ENCODE measurements around the gene TMED6.

The TMED6 gene

GRCh38 chr16:69324013-69324531, 27.5 kb downstream of the TMED6 start:
- DNase-seq (ENCODE audit: low spot score) = no peak

DNA sequence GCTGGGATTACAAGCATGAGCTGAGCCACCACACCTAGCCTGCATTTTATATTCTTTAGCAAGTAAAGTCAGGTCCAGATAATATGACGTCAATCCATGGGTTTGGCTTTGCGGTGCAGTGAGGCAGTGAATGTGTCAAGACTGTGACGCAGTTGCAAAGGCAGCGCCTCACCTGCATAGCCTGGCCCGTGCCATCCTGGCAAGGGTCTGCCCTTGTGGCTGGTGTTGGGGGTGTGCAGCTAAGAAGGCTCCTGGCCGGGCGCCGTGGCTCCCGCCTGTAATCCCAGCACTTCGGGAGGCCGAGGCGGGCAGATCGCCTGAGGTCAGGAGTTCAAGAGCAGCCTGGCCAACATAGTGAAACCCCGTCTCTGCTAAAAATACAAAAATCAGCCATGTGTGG, 28.2 kb downstream of the TMED6 start:
- DNase-seq (ENCODE audit: low spot score) = no peak

DNA sequence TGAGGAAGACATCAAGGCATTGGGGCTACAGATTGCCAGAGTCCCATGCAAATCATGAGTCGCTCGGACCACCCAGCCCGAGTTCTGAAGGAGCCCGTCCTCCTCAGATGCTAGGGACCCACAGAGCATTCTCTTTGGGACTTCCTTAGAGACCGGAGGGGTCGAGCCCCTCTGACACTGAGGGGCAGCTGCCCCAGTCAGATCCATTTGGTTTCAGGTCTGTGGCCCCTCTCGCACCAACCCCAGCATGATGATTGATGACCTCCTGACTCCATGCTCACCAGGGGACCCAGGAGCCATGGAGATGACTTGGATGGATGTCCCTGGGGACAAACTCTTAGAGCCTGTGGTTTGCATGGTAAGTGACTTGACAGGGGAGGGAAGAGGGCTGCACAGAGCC, 29.2 kb downstream of the TMED6 start:
- DNase-seq (ENCODE audit: low spot score) = no peak

DNA sequence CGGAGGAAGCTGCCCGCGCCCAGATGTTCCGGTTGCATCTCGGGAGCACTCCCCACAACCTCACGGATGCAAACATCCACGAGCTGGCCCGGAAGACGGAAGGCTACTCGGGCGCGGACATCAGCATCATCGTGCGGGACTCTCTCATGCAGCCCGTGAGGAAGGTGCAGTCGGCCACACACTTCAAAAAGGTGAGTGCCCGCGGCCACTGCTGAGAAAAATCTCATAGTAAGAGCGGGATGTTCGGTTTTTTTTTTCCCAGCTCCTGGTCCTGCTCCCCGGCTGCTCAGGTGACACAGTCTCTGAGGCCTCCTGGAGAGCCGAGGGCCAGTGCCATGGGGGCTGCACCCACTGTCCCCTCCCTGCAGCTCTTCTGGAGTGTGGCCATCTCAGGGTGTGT, 30.5 kb downstream of the TMED6 start:
- no peak for DNase-seq (ENCODE audit: low spot score)

- no peak for DNase-seq (ENCODE audit: low spot score)
Observed at GRCh38 chr16:69320740-69321073, 30.9 kb downstream of the TMED6 start.

- no peak for DNase-seq (ENCODE audit: low spot score)
Observed at GRCh38 chr16:69319826-69320739, 31.5 kb downstream of the TMED6 start.

DNA sequence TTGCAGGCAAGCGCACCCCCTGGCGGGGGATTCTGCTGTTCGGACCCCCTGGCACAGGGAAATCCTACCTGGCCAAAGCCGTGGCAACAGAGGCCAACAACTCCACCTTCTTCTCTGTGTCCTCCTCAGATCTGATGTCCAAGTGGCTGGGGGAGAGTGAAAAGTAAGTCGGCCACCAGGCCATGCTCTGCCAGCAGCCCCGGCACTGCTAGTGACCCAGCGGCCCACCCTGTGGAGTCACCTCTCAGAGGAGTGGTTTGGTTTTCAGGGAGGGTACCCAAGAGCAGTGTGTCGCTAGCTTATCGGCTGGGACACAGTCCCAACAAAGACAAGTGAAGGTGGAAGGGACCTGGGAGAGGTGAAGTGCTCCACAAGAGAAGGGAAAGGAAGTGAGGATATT, 32.2 kb downstream of the TMED6 start:
- DNase-seq (ENCODE audit: low spot score) = no peak

- DNase-seq (ENCODE audit: low spot score) = no peak
Observed at GRCh38 chr16:69318911-69319289, 32.7 kb downstream of the TMED6 start.

- DNase-seq (ENCODE audit: low spot score) = no peak
Observed at GRCh38 chr16:69318177-69318910, 33.2 kb downstream of the TMED6 start.

GRCh38 chr16:69316595-69317034, 35.0 kb downstream of the TMED6 start:
- no peak for DNase-seq (ENCODE audit: low spot score)

GRCh38 chr16:69315486-69316311, 35.9 kb downstream of the TMED6 start:
- no peak for DNase-seq (ENCODE audit: low spot score)

DNA sequence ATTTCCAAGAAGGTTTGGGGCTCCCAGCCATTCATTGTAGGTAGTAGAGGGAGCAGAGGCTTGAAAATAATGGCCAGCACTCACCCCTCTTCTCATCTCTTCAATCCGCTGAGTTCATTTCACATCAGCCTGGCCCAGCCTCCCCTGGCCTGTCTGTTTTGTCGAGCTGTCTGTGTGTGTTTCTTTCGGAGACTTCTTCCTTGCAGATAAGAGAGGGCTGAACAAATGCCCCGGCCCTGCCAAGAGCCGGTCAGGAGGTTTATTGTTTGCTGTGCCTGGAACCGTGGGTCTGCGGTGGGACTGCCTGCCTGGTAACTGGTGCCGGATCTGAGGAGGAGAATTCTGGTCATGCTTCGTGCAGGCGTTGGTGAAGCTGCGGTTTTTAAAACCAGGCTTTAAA, 37.1 kb downstream of the TMED6 start:
- no peak for DNase-seq (ENCODE audit: low spot score)

GRCh38 chr16:69313469-69313868, 38.1 kb downstream of the TMED6 start:
- DNase-seq (ENCODE audit: low spot score) = no peak

- DNase-seq (ENCODE audit: low spot score) = peak; percentile 17
Observed at GRCh38 chr16:69311533-69312387, 39.8 kb downstream of the TMED6 start.

GRCh38 chr16:69310653-69311532, 40.7 kb downstream of the TMED6 start, which contains the start of gene VPS4A:
TSS of gene VPS4A (plus strand) at chr16:69311350. CDS start at chr16:69311512, 162 bp downstream.
- DNase-seq (ENCODE audit: low spot score) = peak; percentile 98

DNA sequence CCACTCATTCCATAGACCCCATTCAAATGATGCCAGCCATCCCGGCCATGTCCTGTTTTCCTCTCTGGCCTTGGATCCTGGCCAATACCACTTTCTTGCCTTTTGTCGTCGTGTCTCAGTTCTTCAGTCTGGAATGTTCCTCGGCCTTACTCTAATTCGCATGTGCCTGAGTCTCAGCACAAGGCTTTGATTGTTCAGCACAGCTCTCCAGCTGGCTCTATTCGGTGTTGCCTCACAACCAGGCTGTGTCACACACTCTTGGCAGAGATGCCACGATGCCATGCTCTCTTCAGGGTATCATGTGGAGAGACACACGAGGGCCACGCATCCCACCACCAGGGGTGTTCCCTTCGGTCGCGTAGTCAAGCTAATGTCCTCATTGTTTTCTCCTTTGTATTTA, 42.3 kb downstream of the TMED6 start:
- DNase-seq (ENCODE audit: low spot score) = no peak

GRCh38 chr16:69307856-69308255, 43.7 kb downstream of the TMED6 start:
- no peak for DNase-seq (ENCODE audit: low spot score)

GRCh38 chr16:69307091-69307490, 44.5 kb downstream of the TMED6 start:
- no peak for DNase-seq (ENCODE audit: low spot score)

GRCh38 chr16:69306031-69306430, 45.6 kb downstream of the TMED6 start:
- DNase-seq (ENCODE audit: low spot score) = no peak

- DNase-seq (ENCODE audit: low spot score) = no peak
Observed at GRCh38 chr16:69302301-69302700, 49.3 kb downstream of the TMED6 start.

All from CD4-positive, alpha-beta T cell treated with Interleukin-15 for 4 hours (primary cell).